H9 (cell line): ENCODE results near the gene MAL. TPM values are rescaled to one million over a fixed set of nuclear protein-coding genes. Genes with fewer than 3 reads are reported as not detected.

Experiments used
- DNase-seq: peaks from one replicate; pipeline ENCODE4 v3.0.0-alpha.2; 2017
- H2AFZ ChIP-seq: one replicate; pipeline ENCODE4 v1.6.1; 2013; ENCODE audit warnings: mild to moderate bottlenecking, low read length, control low read depth, moderate library complexity
- H2AK5ac ChIP-seq: 2 replicates; pipeline ENCODE4 v1.6.1; 2013; ENCODE audit warnings: low read length, control low read depth, mixed read lengths; ENCODE audit not compliant: insufficient read length
- H2BK120ac ChIP-seq: one replicate; pipeline ENCODE4 v1.6.1; 2013; ENCODE audit warnings: low read depth, mild to moderate bottlenecking, low read length, control low read depth, inconsistent platforms; ENCODE audit not compliant: poor library complexity, severe bottlenecking
- H2BK12ac ChIP-seq: 2 replicates; pipeline ENCODE4 v1.6.1; 2013; ENCODE audit warnings: low read length, control low read depth, mixed read lengths, low read depth; ENCODE audit not compliant: insufficient read length
- H2BK15ac ChIP-seq: 2 replicates; pipeline ENCODE4 v1.6.1; 2013; ENCODE audit warnings: low read depth, low read length, control low read depth
- H2BK20ac ChIP-seq: one replicate; pipeline ENCODE4 v1.6.1; 2013; ENCODE audit warnings: low read depth, mild to moderate bottlenecking, low read length, control low read depth, inconsistent platforms; ENCODE audit not compliant: poor library complexity, severe bottlenecking
- H2BK5ac ChIP-seq: 2 replicates; pipeline ENCODE4 v1.6.1; 2013; ENCODE audit warnings: low read length, control low read depth, mixed read lengths; ENCODE audit not compliant: insufficient read length
- H3K14ac ChIP-seq: 2 replicates; pipeline ENCODE4 v1.6.1; 2013; ENCODE audit warnings: low read length, control low read depth; ENCODE audit not compliant: insufficient read depth
- H3K18ac ChIP-seq: 2 replicates; pipeline ENCODE4 v1.6.1; 2013; ENCODE audit warnings: low read depth, mild to moderate bottlenecking, mixed read lengths, low read length, control low read depth; ENCODE audit not compliant: insufficient read length
- H3K23ac ChIP-seq: 2 replicates; pipeline ENCODE4 v1.6.1; 2013; ENCODE audit warnings: low read length, control low read depth, mixed read lengths, low read depth; ENCODE audit not compliant: insufficient read length
- H3K23me2 ChIP-seq: 2 replicates; pipeline ENCODE4 v1.6.1; 2013; ENCODE audit warnings: low read depth, mild to moderate bottlenecking, mixed read lengths, low read length, control low read depth; ENCODE audit not compliant: insufficient read length, poor library complexity, severe bottlenecking
- H3K27ac ChIP-seq: 2 replicates; pipeline ENCODE4 v1.5.1; 2013; ENCODE audit warnings: low read length, control low read depth, mixed read lengths, low read depth; ENCODE audit not compliant: insufficient read length
- H3K27me3 ChIP-seq: 2 replicates; pipeline ENCODE4 v1.6.1; 2013; ENCODE audit warnings: low read length, control low read depth, inconsistent platforms; ENCODE audit not compliant: insufficient read depth
- H3K4ac ChIP-seq: 2 replicates; pipeline ENCODE4 v1.6.1; 2013; ENCODE audit warnings: low read depth, mild to moderate bottlenecking, control low read depth, inconsistent platforms, low read length, moderate library complexity
- H3K4me1 ChIP-seq: 2 replicates; pipeline ENCODE4 v1.6.1; 2013; ENCODE audit warnings: low read length, control low read depth, inconsistent platforms; ENCODE audit not compliant: insufficient read depth
- H3K4me2 ChIP-seq: 2 replicates; pipeline ENCODE4 v1.6.1; 2013; ENCODE audit warnings: low read length, control low read depth, mixed read lengths; ENCODE audit not compliant: insufficient read length, insufficient read depth
- H3K56ac ChIP-seq: 2 replicates; pipeline ENCODE4 v1.6.1; 2013; ENCODE audit warnings: low read depth, mild to moderate bottlenecking, mixed read lengths, low read length, control low read depth; ENCODE audit not compliant: insufficient read length
- H3K79me1 ChIP-seq: 2 replicates; pipeline ENCODE4 v1.6.1; 2013; ENCODE audit warnings: low read depth, mild to moderate bottlenecking, moderate library complexity, low read length, control low read depth, inconsistent platforms; ENCODE audit not compliant: insufficient read depth, poor library complexity, severe bottlenecking
- H3K79me2 ChIP-seq: 2 replicates; pipeline ENCODE4 v1.6.1; 2013; ENCODE audit warnings: low read length, control low read depth, inconsistent platforms; ENCODE audit not compliant: insufficient read depth
- H3K9ac ChIP-seq: 2 replicates; pipeline ENCODE4 v1.6.1; 2013; ENCODE audit warnings: low read length, control low read depth, mixed read lengths; ENCODE audit not compliant: insufficient read length; ENCODE audit errors: extremely low read depth
- H3K9me3 ChIP-seq: one replicate; pipeline ENCODE4 v1.6.1; 2013; ENCODE audit warnings: low read depth, low read length, inconsistent platforms; ENCODE audit not compliant: control insufficient read depth
- H3T11ph ChIP-seq: one replicate; pipeline ENCODE4 v1.6.1; 2013; ENCODE audit warnings: mild to moderate bottlenecking, low read length, control low read depth, inconsistent platforms
- H4K20me1 ChIP-seq: one replicate; pipeline ENCODE4 v1.6.1; 2013; ENCODE audit not compliant: control insufficient read depth, insufficient read length, insufficient read depth
- H4K5ac ChIP-seq: 2 replicates; pipeline ENCODE4 v1.6.1; 2013; ENCODE audit warnings: low read depth, mild to moderate bottlenecking, mixed read lengths, low read length, control low read depth; ENCODE audit not compliant: insufficient read length
- H4K8ac ChIP-seq: replicated peaks from 2 replicates; pipeline ENCODE4 v1.6.1; 2013; ENCODE audit warnings: low read length, control low read depth, mixed read lengths, low read depth; ENCODE audit not compliant: insufficient read length
- H4K91ac ChIP-seq: 2 replicates; pipeline ENCODE4 v1.6.1; 2013; ENCODE audit warnings: low read depth, mild to moderate bottlenecking, moderate library complexity, mixed read lengths, low read length, control low read depth; ENCODE audit not compliant: insufficient read length
- H3K27ac Mint-ChIP-seq, 3 experiments: 2 replicates in 2 of 3; 3 replicates in 1 of 3; pipeline ENCODE4 v1.8.0; 2020 to 2021; ENCODE audit warnings: mixed read lengths in 3 of 3, mild to moderate bottlenecking in 1 of 3, moderate library complexity in 1 of 3
- H3K27me3 Mint-ChIP-seq: 2 replicates; pipeline ENCODE4 v1.8.0; 2021; ENCODE audit warnings: low read depth, mild to moderate bottlenecking, moderate library complexity, mixed read lengths
- H3K36me3 Mint-ChIP-seq, 3 experiments: 2 replicates in 2 of 3; 3 replicates in 1 of 3; pipeline ENCODE4 v1.8.0; 2020 to 2021; ENCODE audit warnings: low read depth in 3 of 3, mixed read lengths in 3 of 3; ENCODE audit not compliant: insufficient read depth in 1 of 3
- H3K4me1 Mint-ChIP-seq, 2 experiments: 2 replicates each; pipeline ENCODE4 v1.8.0; 2020; ENCODE audit warnings: mixed read lengths in 2 of 2
- H3K4me3 Mint-ChIP-seq, 2 experiments: 2 replicates in 1 of 2; 3 replicates in 1 of 2; pipeline ENCODE4 v1.8.0; 2020 to 2021; ENCODE audit warnings: mild to moderate bottlenecking in 2 of 2, mixed read lengths in 2 of 2, moderate library complexity in 1 of 2
- H3K9me3 Mint-ChIP-seq, 2 experiments: 2 replicates in 1 of 2; 3 replicates in 1 of 2; pipeline ENCODE4 v1.8.0; 2020; ENCODE audit warnings: mild to moderate bottlenecking in 2 of 2, mixed read lengths in 2 of 2, moderate library complexity in 1 of 2
- CTCF ChIP-seq: fragments of 200-600 bp; sonication (generic); conservative IDR thresholded peaks from 3 replicates; pipeline ENCODE4 v1.8.0; 2021; ENCODE audit warnings: antibody characterized with exemption, mild to moderate bottlenecking
- WGBS: extraction: QIAGEN DNeasy Blood & Tissue Kit; methylation state at CpG from one replicate; pipeline ENCODE4 v1.1.7; 2013; ENCODE audit warnings: missing lambda C conversion rate, low lambda C conversion rate, mixed read lengths; ENCODE audit not compliant: insufficient read length; ENCODE audit errors: extremely low coverage; 5-methylcytosine and 5-hydroxymethylcytosine counted together
- total RNA-seq: library from RNA; stranded (reverse); gene quantifications from 2 replicates; pipeline ENCODE4 v1.2.1, GENCODE V29; 2021

Gene MAL
- total RNA-seq, 1 experiment from 2014 or later, result not detected

- Histone ChIP-seq H4K20me1 (no peaks in the 10 kb centered on the region), H2BK120ac (no peak overlapping the region), H2BK5ac (no peak overlapping the region), H2BK20ac (no peak overlapping the region), H4K8ac (no peak overlapping the region), H3K4ac (no peak overlapping the region), H2BK15ac (no peak overlapping the region), H3K18ac (no peak overlapping the region), H3K79me1 (no peaks in the 10 kb centered on the region), H3K9ac (no peak overlapping the region), H3K14ac (no peak overlapping the region), H4K5ac (no peak overlapping the region), H4K91ac (no peak overlapping the region), H3K9me3 (no peaks in the 10 kb centered on the region), H3T11ph (no peak overlapping the region), H3K23me2 (no peaks in the 10 kb centered on the region), H3K56ac (no peak overlapping the region), H3K27ac (no peak overlapping the region), H2BK12ac (no peak overlapping the region), H3K4me1 (no peaks in the 10 kb centered on the region), H3K4me2 (no peak overlapping the region), H3K27me3 (no peaks in the 10 kb centered on the region), H2AK5ac (no peak overlapping the region), H3K23ac (no peak overlapping the region), H3K79me2 (no peaks in the 10 kb centered on the region), H2AFZ (no peak overlapping the region)
- TF ChIP-seq CTCF, result no peak
- Mint-ChIP-seq H3K4me1 (peaks cover 0 to 3% of the 10 kb centered on the region in 2 experiments; a peak in 1 of 4 replicates), H3K4me3 (no peak overlapping the region), H3K27ac (no peak overlapping the region; a peak in 1 of 7 replicates), H3K9me3 (peaks cover 0 to 10% of the 10 kb centered on the region in 2 experiments; a peak in 1 of 5 replicates), H3K36me3 (no peaks in the 10 kb centered on the region; a peak in 1 of 7 replicates), H3K27me3 (peaks cover 56% of the 10 kb centered on the region)
- DNase-seq, result no peak
- WGBS, result no CpG with 5 or more reads among the region's 15 CpGs
These were observed 45.1 kb upstream of the MAL start for GRCh38 chr2:94980406-94980805.
